Measurements from ENCODE around the gene PLXNA4.

Gene PLXNA4

GRCh38 chr7:132499487-132499886, 76.8 kb downstream of the PLXNA4 start:
- DNase-seq, result no peak

DNA sequence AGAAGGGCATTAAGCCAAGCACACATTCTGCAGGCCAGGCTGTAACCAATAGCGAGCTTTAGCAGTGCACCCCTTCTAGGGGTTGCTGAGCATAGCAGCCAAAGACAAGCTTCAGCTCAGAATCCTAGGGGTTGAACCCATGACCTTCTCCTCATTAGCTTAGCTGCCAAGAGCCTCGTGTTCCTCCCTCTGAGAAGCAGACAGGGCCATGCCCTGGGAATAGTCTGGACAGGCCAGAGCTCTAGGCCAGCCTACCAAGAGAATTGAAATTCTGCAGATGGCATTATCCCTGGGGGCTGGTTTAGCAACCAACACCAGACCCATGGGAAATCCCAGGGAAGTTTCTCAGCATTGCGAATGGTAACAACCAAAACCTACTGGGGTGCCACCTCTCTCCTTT, 77.2 kb downstream of the PLXNA4 start:
- no peak for DNase-seq

DNA sequence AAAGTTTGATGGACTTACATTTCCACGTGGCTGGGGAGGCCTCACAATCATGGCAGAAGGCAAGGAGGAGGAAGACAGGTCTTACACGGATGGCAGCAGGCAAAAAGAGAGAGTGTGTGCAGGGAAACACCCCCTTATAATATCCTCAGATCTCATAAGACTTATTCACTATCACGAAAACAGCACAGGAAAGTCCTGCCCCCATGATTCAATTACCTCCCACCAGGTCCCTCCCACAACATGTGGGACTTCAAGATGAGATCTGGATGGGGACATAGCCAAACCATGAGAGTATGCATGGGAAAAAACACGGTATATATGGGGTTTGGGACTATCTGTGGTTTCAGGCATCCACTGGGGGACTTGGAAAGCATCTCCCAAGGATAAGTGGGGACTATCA, 78.0 kb downstream of the PLXNA4 start:
- no peak for DNase-seq

DNA sequence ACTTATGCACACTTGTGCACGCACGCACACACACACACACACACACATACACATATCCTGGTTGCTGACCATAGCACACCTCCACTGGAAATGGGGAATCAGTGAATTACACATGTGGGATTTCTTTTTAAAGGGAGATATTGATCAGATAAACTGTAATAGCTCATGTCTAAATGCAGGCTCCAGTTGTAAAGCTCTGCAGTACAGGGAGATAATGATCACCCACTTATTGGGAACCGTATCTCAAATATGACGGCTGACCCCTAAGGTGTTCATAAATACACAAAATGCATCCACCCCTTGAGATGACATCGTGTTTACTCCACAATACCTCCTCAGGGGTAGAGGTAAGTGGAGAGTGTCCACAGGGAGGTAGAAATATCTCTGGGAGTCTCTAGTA, 79.2 kb downstream of the PLXNA4 start:
- no peak for DNase-seq

DNA sequence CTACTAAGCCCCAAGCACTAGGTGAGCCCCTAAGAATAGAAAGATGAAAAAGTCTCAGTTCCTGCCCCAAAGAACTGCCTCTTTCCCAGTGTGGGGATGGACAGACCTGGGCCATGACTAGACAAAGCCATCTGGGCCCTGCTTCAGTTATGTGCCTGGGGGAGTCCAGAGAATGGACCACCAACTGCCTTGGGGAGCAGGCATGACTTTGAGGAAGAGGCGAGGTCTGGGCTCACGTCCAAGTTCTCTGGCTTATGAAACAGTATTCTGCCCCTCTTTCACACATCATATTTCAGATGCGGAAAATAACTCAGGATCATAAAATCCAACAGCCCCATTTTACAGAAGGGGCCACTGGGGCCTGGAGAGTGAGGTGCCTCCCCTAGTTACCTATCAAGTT, 80.3 kb downstream of the PLXNA4 start:
- no peak for DNase-seq

DNA sequence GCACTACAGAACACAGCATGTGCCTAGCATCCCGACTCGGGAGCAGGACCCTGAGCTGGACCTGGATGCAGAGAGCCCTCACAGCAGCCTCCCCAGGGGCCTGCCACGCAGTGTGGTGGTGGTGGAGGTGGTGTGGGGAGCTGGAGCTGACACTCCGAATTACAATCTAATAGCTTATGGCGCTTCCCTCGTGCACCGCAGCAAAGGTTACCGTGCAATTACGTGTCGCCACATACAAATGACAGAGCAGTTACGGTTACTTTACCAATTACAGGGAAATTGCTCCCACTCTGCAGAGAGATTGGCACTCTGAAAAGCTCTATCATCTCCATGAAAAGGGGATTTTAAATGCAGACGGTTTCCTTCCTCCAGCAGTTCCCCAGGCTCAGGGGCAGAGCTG, 81.8 kb downstream of the PLXNA4 start:
- no peak for DNase-seq

GRCh38 chr7:132492823-132493445, 83.3 kb downstream of the PLXNA4 start:
- no peak for DNase-seq

GRCh38 chr7:132491391-132491945, 84.8 kb downstream of the PLXNA4 start:
- DNase-seq, result no peak

DNA sequence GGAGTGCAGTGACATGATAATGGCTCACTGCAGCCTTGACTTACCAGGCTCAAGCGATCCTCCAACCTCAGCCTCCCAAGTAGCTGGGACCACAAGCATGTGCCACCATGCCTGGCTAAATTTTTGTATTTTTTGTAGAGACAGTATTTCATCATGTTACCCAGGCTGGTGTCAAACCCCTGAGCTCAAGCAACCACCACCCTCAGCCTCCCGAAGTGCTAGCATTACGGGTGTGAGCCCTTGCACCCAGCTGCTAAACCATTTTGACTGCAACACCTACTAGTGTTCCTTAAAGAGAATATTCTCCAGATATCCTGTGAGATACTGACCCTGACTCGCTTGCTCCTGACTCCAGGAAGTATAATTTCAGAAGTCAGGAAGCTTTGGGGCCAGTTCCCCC, 85.8 kb downstream of the PLXNA4 start:
- no peak for DNase-seq

DNA sequence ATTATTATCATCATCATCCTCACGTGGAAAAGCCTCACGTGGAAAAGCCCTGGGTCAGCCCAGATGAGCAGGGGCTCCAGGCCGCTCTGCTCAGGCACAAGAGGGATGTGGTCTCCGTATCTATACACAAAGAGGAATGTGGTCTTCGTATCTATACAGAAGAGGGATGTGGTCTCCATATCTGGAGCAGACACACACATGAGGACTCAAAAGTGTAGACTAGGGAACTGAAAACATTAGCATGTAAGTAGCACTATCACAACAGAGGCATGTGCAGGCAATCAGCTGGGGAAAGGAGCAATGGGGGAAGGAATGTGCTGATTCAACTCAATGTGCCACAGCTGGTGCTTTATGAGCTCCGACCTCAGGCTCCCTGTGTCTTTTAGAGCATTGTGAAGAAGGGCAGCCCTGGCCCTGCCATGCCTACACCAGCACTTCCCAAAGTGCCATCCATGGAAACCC, 86.5 kb downstream of the PLXNA4 start:
- no peak for DNase-seq

DNA sequence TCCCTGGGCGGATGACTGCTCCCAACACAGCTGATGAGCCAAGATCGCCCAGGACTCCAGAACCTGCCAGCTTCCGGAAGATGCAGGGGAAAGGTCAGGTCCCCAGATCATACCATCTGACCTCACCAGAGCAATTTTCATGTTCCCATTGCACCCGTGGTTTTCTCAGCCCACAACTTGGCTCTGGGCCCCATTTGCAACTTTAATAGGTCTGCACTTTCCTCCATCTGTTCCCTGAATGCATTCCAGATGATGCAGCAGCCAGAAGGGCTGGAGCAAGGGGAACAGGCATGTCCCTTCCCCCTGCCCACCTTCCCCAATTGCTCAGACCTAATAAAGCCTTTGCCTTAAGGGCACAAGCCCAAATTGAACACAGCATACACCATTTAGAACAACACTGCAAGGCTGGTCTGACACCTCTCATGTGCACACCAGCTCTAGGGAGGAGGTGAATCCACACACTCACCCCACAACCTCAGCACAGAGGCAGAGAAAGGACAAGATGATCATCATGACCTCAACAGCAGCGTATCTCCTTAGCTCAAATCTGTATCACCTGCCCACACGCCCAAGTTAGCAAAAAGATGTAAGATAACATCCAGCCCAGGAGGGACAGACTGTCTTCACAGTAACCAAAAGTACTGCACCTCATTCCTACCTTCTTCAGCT, 87.5 kb downstream of the PLXNA4 start:
- DNase-seq, result no peak

GRCh38 chr7:132486274-132486610, 90.0 kb downstream of the PLXNA4 start:
- DNase-seq, result no peak

DNA sequence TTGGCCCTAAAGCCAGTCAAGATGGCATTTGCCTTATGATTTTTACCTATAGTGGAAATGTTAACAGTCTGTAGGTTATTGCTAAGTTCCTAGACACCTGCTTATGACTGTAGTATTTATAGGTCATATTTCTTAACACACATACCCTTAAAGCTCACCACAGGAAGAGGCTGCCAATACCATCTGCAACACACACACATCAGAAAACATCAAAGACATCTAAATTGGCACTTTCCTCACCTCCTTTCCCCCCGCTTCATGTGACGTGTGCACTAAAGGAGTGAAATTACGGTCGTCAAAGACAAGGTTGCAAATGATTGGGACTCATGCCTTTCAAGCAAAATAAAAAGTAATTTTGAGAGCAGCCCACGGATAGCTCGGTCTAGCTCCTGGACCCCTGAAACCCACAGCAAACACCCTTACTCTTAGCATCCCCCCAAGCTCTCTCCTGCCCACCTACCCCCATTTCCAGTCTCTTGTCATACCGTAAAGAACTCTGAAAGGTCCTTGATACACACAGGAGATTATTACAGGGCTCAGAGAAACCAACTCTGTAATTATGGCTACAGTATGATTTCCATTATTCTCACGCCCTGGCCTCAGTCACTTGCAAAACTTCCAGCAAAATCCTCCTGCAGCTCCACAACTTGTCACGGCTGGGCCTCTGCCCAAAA, 90.5 kb downstream of the PLXNA4 start:
- no peak for DNase-seq

- no peak for DNase-seq
These were observed 91.1 kb downstream of the PLXNA4 start for GRCh38 chr7:132485136-132485535.

- no peak for DNase-seq
These were observed 93.4 kb downstream of the PLXNA4 start for GRCh38 chr7:132482866-132483265.

DNA sequence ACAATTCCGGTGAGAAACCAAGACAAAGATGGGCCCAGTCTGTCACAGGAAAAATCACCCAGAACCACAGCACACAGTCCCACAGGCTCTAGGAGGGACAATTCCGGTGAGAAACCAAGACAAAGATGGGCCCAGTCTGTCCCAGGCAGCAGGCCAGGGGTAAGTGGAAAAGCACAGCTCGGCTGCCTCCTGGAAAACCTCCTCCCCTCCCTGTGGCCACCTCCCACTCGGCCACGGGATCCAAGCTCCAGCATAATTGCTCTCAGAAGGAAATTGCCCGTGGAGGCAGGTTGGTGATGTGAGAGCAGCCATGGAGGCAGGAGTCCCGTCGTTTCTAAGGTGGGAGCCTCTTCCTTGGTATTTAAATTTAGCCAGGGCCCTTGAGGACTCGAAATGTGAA, 95.7 kb downstream of the PLXNA4 start:
- DNase-seq, result no peak

GRCh38 chr7:132476541-132476940, 99.7 kb downstream of the PLXNA4 start:
- no peak for DNase-seq

DNA sequence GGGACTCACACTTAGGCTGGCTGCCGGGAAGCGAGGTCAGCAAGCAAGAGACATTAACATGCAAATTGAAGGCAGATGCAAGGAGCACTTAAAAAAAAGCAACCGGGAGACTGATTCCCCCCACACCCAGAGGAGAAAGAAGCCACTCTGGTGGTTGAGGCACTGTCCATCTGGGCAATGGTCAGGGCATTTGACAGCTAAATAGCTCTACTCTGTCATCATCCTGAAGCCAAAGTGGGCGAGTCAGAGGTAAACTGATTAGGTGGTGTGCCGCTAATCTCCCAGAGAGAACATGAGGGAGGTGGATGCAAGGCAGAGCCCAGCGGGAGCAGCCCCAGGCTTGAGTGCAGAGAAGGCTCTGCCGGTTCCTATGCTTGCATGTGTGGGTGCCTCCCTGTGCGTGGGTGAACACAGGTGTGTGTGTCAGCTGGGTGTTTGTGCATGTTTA, 100.6 kb downstream of the PLXNA4 start:
- no peak for DNase-seq

DNA sequence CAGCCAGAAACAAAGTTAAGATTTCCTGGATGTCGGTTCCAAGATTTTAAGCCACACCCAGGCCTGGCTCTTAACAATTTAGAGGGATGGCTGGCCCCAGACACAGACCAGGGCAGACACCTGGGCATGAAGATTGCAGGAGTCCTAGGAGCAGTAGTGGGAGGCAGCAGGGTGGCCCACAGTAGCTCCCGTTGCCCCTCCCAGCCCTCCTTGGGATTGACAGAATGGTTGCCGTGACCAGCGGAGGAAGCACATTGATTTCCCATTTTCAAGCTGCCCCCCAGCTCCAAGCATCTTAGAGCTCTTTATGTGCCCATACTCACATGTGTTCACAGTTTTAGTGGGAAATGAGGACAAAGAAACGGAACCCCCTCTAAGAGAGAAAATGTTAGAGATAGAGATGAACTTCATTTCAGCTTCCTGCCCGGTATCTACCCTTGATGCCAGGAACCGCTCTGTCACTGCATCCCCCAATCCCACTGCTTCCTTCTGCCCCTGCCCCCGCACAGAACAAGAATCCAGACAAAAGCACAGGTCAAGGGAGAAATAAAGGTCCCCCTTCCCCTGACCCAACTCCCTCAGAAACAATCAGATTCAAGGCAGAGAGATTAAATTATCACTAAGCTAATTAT, 101.1 kb downstream of the PLXNA4 start:
- no peak for DNase-seq

- no peak for DNase-seq
These were observed 103.7 kb downstream of the PLXNA4 start for GRCh38 chr7:132472463-132473120.

DNA sequence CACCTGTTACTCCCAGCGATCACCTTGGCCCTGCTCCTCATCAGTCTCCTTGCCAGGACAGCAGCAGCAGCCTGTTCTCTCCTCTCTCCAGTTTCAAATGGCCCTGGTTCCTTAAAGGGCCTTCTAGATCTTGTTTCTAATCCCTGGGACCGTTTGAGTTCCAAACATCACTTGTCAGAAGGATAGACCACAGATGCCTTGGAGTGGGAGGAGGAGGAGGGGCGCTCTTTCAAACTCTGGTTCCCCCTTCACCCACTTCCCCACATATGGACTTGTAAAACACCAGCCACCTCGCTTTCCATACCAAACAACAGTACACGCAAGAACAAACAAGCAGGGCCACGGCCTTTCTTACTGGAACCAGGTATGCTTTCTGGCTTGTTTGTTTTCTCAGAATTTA, 104.8 kb downstream of the PLXNA4 start:
- DNase-seq, result no peak

DNA sequence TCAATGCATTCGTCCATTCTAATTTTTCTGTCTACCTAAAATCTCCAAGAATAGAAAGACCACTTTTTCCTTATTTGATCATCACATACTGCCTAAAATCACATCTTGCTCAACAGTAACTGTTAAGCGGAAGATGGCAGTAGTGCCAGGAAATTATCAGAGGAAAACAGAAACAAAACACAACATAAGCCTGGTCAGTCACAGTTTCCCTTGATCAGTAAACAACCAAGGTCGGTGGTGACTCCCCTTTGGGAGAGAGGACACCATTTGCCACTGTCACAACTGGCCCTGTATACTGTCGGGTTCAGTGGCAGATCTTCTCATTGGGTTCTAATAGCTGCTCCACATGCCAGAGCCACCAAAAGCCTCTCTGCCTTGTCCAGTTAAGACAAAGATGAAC, 106.6 kb downstream of the PLXNA4 start:
- DNase-seq, result no peak

- DNase-seq, result no peak
These were observed 107.0 kb downstream of the PLXNA4 start for GRCh38 chr7:132469264-132469663.

Measured in stimulated activated CD4-positive, alpha-beta T cell treated with anti-CD3 and anti-CD28 coated beads, Interleukin-12 subunit alpha, Interleukin-12 subunit beta, amount 100 ng/mL, for 4 hours (primary cell).